HepG2 (cell line): ENCODE data around the gene POU2AF3. TPM values are rescaled to one million over a fixed set of nuclear protein-coding genes. Genes with fewer than 3 reads are reported as not detected.

ENCODE experiments used
- ATAC-seq: fragments of 200-7000 bp; cut with Tn5 transposase; 3 replicates; pipeline ENCODE4 v1.9.1; 2020; ENCODE audit warnings: mild to moderate bottlenecking, moderate library complexity
- Bru-seq: library from RNA; stranded (reverse); fragments of 400-500 nt; gene quantifications from one replicate; lab custom pipeline; 2021; lab: Mats Ljungman, UMichigan
- BruChase-seq, 2 experiments: library from RNA; stranded (reverse); fragments of 400-500 nt; gene quantifications; one replicate each; lab custom pipeline; 2021; lab: Mats Ljungman, UMichigan
- BruUV-seq: library from RNA; stranded (reverse); fragments of 400-500 nt; replicated peaks from 2 replicates; lab custom pipeline; 2021; lab: Mats Ljungman, UMichigan
- CTCF ChIA-PET: fragments of 300-600 bp; formaldehyde crosslinking; extraction: SDS; loops from one replicate; lab custom pipeline; 2021; ENCODE audit warnings: low total read pairs, inconsistent platforms, low intra/inter-chr PET ratio; lab: Yijun Ruan, JAX
- POLR2A ChIA-PET: fragments of 350-600 bp; sonication (Branson Sonifier 250); formaldehyde crosslinking; loops from one replicate; lab custom pipeline; 2020; ENCODE audit warnings: antibody characterized with exemption, inconsistent platforms; lab: Yijun Ruan, JAX
- DNase-seq: peaks from one replicate; pipeline ENCODE4 v3.0.0-alpha.2; 2015; ENCODE audit warnings: low spot score
- FAIRE-seq: peaks from 3 replicates; lab custom pipeline; 2011; peaks lifted over from hg19 to GRCh38; lab: Jason Lieb, UNC
- H2AFZ ChIP-seq: one replicate; pipeline ENCODE4 v1.6.1; 2011; ENCODE audit warnings: low read length, inconsistent platforms
- H3K27ac ChIP-seq: fragments of 300-600 bp; 3 replicates; pipeline ENCODE4 v1.8.0; 2011; ENCODE audit warnings: mixed run types, mild to moderate bottlenecking, mixed read lengths, low read length, inconsistent platforms; ENCODE audit not compliant: insufficient read depth; ENCODE audit errors: extremely low read length
- H3K27me3 ChIP-seq, 2 experiments: fragments of 200-600 bp in 1 of 2; 2 replicates in 1 of 2; 3 replicates in 1 of 2; pipeline versions ENCODE4 v1.6.0 to v1.8.0; 2011; ENCODE audit warnings: low read length in 2 of 2, mild to moderate bottlenecking in 2 of 2, moderate library complexity in 2 of 2, inconsistent platforms in 1 of 2; ENCODE audit not compliant: insufficient read depth in 2 of 2, control insufficient read depth in 1 of 2
- H3K36me3 ChIP-seq, 2 experiments: fragments of 200-600 bp in 1 of 2; replicated peaks in 1 of 2; 2 replicates in 1 of 2; 3 replicates in 1 of 2; pipeline versions ENCODE4 v1.5.1 to v1.8.0; 2011; ENCODE audit warnings: low read length in 2 of 2, inconsistent platforms in 1 of 2; ENCODE audit not compliant: insufficient read depth in 2 of 2, control insufficient read depth in 1 of 2
- H3K4me1 ChIP-seq: 2 replicates; pipeline ENCODE4 v1.5.1; 2012; ENCODE audit warnings: low read length, inconsistent platforms; ENCODE audit not compliant: insufficient read depth
- H3K4me2 ChIP-seq: 2 replicates; pipeline ENCODE4 v1.6.0; 2011; ENCODE audit warnings: low read depth, low read length, inconsistent platforms
- H3K4me3 ChIP-seq, 3 experiments: fragments of 200-600 bp in 1 of 3; sonication (generic), shearing (Covaris generic) in 1 of 3; replicated peaks in 1 of 3; 2 replicates each; pipeline ENCODE4 v1.5.1; 2011 to 2016; ENCODE audit warnings: low read length in 3 of 3, inconsistent platforms in 2 of 3, low read depth in 2 of 3, mild to moderate bottlenecking in 2 of 3, control low read depth in 1 of 3, mixed read lengths in 1 of 3; ENCODE audit not compliant: insufficient read depth in 1 of 3
- H3K79me2 ChIP-seq: one replicate; pipeline ENCODE4 v1.6.1; 2011; ENCODE audit warnings: low read length, inconsistent platforms; ENCODE audit not compliant: insufficient read depth
- H3K9ac ChIP-seq: 2 replicates; pipeline ENCODE4 v1.6.0; 2011; ENCODE audit warnings: mild to moderate bottlenecking, low read depth, low read length, inconsistent platforms; ENCODE audit not compliant: insufficient read depth
- H3K9me3 ChIP-seq: 2 replicates; pipeline ENCODE4 v1.5.1; 2012; ENCODE audit warnings: mild to moderate bottlenecking, low read length
- H4K20me1 ChIP-seq: 2 replicates; pipeline ENCODE4 v1.6.0; 2011; ENCODE audit warnings: inconsistent platforms, mild to moderate bottlenecking, low read length, moderate library complexity; ENCODE audit not compliant: insufficient read depth
- YEATS4 ChIP-seq: sonication (generic); formaldehyde crosslinking; IDR thresholded peaks from 2 replicates; pipeline ENCODE4 v1.4.0; 2020; ENCODE audit warnings: missing genetic modification reagents, borderline replicate concordance
- ZNF513 ChIP-seq: sonication (generic); formaldehyde crosslinking; conservative IDR thresholded peaks from 2 replicates; pipeline ENCODE4 v1.5.0; 2020; ENCODE audit warnings: missing genetic modification reagents
- ZNF772 ChIP-seq: sonication (generic); formaldehyde crosslinking; IDR thresholded peaks from 2 replicates; pipeline ENCODE4 v1.5.0; 2020; ENCODE audit warnings: mild to moderate bottlenecking, missing genetic modification reagents
- ZNF780A ChIP-seq: sonication (generic); formaldehyde crosslinking; IDR thresholded peaks from 2 replicates; pipeline ENCODE4 v1.8.0; 2022; ENCODE audit warnings: mild to moderate bottlenecking, missing genetic modification reagents, moderate library complexity
- WGBS: methylation state at CpG from one replicate; pipeline ENCODE4 v1.1.6; 2017; ENCODE audit warnings: low lambda C conversion rate; 5-methylcytosine and 5-hydroxymethylcytosine counted together
- in situ Hi-C: cut with HindIII; loops from 2 replicates; pipeline ENCODE4 v1.10.0; 2017; ENCODE audit warnings: low pct_unique_long_range_greater_than_20kb; ENCODE audit not compliant: extremely low pct_ligation_motif_present
- intact Hi-C: fragments of 100-400 bp; cut with micrococcal nuclease; formaldehyde crosslinking; loops from one replicate; pipeline ENCODE4 v1.10.0; 2022; ENCODE audit not compliant: unreplicated experiment
- long read RNA-seq, 2 experiments: library from RNA in 1 of 2; library from polyadenylated mRNA in 1 of 2; stranded (forward) in 1 of 2; unstranded in 1 of 2; transcript quantifications; one replicate each; pipeline ENCODE4 v2.0.0, GENCODE V29; 2019 to 2022
- polyA minus RNA-seq, 3 experiments: library from RNA; depleted of rRNA, polyadenylated mRNA; stranded (reverse); fragments of >200 nt; gene quantifications; 2 replicates each; pipeline ENCODE4 v1.2.3, GENCODE V29; 2011; ENCODE audit warnings: low replicate concordance in 1 of 3
- polyA plus RNA-seq, 8 experiments: library from polyadenylated mRNA; depleted of rRNA in 3 of 8; stranded (reverse) in 7 of 8; unstranded in 1 of 8; fragments of >200 nt; fragmentation: Illumina TruSeq in 4 of 8; extraction: Trizol in 4 of 8; gene quantifications; 2 replicates each; pipeline versions ENCODE4 v1.2.1 to v1.2.3, GENCODE V29; 2011 to 2016; ENCODE audit warnings: low read depth in 4 of 8, missing spikeins in 1 of 8, mixed read lengths in 1 of 8; ENCODE audit not compliant: insufficient read depth in 1 of 8
- total RNA-seq, 5 experiments: library from RNA; depleted of rRNA; stranded (reverse); fragments of >200 nt; fragmentation: Illumina TruSeq; extraction: Trizol; gene quantifications; 2 replicates each; pipeline ENCODE4 v1.2.3, GENCODE V29; 2016; ENCODE audit warnings: low read depth in 1 of 5
- TF ChIP-seq, protein P1 (sequence below): sonication (generic); formaldehyde crosslinking; IDR thresholded peaks from 2 replicates; pipeline ENCODE4 v1.4.0; 2020; ENCODE audit warnings: mild to moderate bottlenecking, missing genetic modification reagents
- TF ChIP-seq, protein P2 (sequence below): sonication (generic); formaldehyde crosslinking; IDR thresholded peaks from 2 replicates; pipeline ENCODE4 v1.8.0; 2022; ENCODE audit warnings: low read depth, missing genetic modification reagents

POU2AF3 gene
- 4.9 and 7.8 TPM in 2 replicates for total RNA-seq (2016; rRNA removed; fragmentation: Illumina TruSeq; extraction: Trizol)
- 2.0 and 2.8 TPM in 2 replicates for total RNA-seq (2016; cell fraction: cytosol; rRNA removed; fragmentation: Illumina TruSeq; extraction: Trizol; ENCODE audit: low read depth)
- 5.5 and 7.3 TPM in 2 replicates for total RNA-seq (2016; cell fraction: insoluble cytoplasmic fraction; rRNA removed; fragmentation: Illumina TruSeq; extraction: Trizol)
- 3.5 and 4.6 TPM in 2 replicates for total RNA-seq (2016; cell fraction: membrane; rRNA removed; fragmentation: Illumina TruSeq; extraction: Trizol)
- total RNA-seq (2016; cell fraction: nucleus; rRNA removed; fragmentation: Illumina TruSeq; extraction: Trizol): 10.6 and 11.1 TPM in 2 replicates
- 70.7 and 71.2 TPM in 2 replicates for polyA plus RNA-seq (2011; rRNA removed)
- polyA plus RNA-seq (2011; cell fraction: cytosol; rRNA removed): 32.5 and 33.6 TPM in 2 replicates
- 175 and 193 TPM in 2 replicates for polyA plus RNA-seq (2011; cell fraction: nucleus; rRNA removed)
- polyA plus RNA-seq (2012): 26.6 and 28.4 TPM in 2 replicates
- 4.2 and 5.4 TPM in 2 replicates for polyA plus RNA-seq (2016; cell fraction: cytosol; fragmentation: Illumina TruSeq; extraction: Trizol; ENCODE audit: low read depth)
- polyA plus RNA-seq (2016; cell fraction: insoluble cytoplasmic fraction; fragmentation: Illumina TruSeq; extraction: Trizol; ENCODE audit: low read depth): 13.1 and 13.8 TPM in 2 replicates
- polyA plus RNA-seq (2016; cell fraction: membrane; fragmentation: Illumina TruSeq; extraction: Trizol; ENCODE audit: low read depth): 6.0 and 7.4 TPM in 2 replicates
- 47.2 and 50.2 TPM in 2 replicates for polyA plus RNA-seq (2016; cell fraction: nucleus; fragmentation: Illumina TruSeq; extraction: Trizol; ENCODE audit: insufficient read depth, low read depth)
- 20.8 TPM in 1 of 2 replicates, not detected in the other for polyA minus RNA-seq (2011; rRNA and poly(A)+ RNA removed; ENCODE audit: low replicate concordance)
- 5.8 and 9.0 TPM in 2 replicates for polyA minus RNA-seq (2011; cell fraction: cytosol; rRNA and poly(A)+ RNA removed)
- 18.3 and 18.5 TPM in 2 replicates for polyA minus RNA-seq (2011; cell fraction: nucleus; rRNA and poly(A)+ RNA removed)
- percentile 85 among the genes with signal in this experiment for Bru-seq, nascent RNA
- percentile 89 among the genes with signal in this experiment for BruChase-seq, experiment 1, labeled RNA remaining after a 6-hour chase
- BruChase-seq, experiment 2, labeled RNA remaining after a 2-hour chase: percentile 86 among the genes with signal in this experiment
- long read RNA-seq, experiment 1, transcript COLCA2-201 (5 exons, 1,414 nt): major isoform, 9 of 18 reads
- long read RNA-seq, experiment 1, partial matches to known transcripts: 1 of 18 reads
- long read RNA-seq, experiment 1, other reads (novel, unspliced or antisense): 4 of 18 reads
- long read RNA-seq, experiment 2, transcript COLCA2-201 (5 exons, 1,414 nt): major isoform, 17 of 43 reads
- long read RNA-seq, experiment 2, transcript COLCA2-202 (5 exons, 1,332 nt): minor isoform, 11 of 43 reads
- long read RNA-seq, experiment 2, partial matches to known transcripts: 7 of 43 reads
- long read RNA-seq, experiment 2, other reads (novel, unspliced or antisense): 6 of 43 reads

GRCh38 chr11:111298413-111299100 is at the start of gene POU2AF3:
TSS of gene POU2AF3 (plus strand) at chr11:111298546. CDS start at chr11:111298582, 36 bp downstream.
- Histone ChIP-seq H4K20me1 (no peaks in the 10 kb centered on the region), H3K4me2 (peak within 1 kb of the TSS; percentile 79), H3K9me3 (no peaks in the 10 kb centered on the region), H3K36me3 (no peaks in the 10 kb centered on the region), H3K27ac (peak within 1 kb of the TSS; percentile 81), H3K4me1 (peaks cover 65% of the 10 kb centered on the region), H2AFZ (no peak within 1 kb of the TSS), H3K79me2 (peaks cover 16% of the 10 kb centered on the region), H3K9ac (peak within 1 kb of the TSS; percentile 93), H3K27me3 (no peaks in the 10 kb centered on the region), H3K4me3 (peak within 1 kb of the TSS; percentile 62 to 78 (median 72))
- ChIA-PET POLR2A (interaction anchor here (1.0 to 6.9 kb wide), 11 partner anchors 10 to 124 kb away, joined by 3 to 102 read pairs (median 9); no protein-coding TSS in a partner anchor), CTCF (interaction anchor here (0.9 to 5.7 kb wide), 3 partner anchors 61 to 132 kb away, joined by 3 to 51 read pairs (median 4); no protein-coding TSS in a partner anchor)
- BruUV-seq: no TSS peak
- WGBS: 69% methylated on average over 50 of the region's 57 CpGs
- intact Hi-C loops (loop anchor here (1.0 to 2.0 kb wide), 4 partner anchors 16 to 125 kb away; no protein-coding TSS in a partner anchor), in situ Hi-C loops (loop anchor here (5.0 kb wide), 1 partner anchor 59 kb away; no protein-coding TSS in a partner anchor)
- FAIRE-seq (no peak), ATAC-seq (peak; percentile 74), DNase-seq (no peak)
- TF ChIP-seq, protein P1, sequence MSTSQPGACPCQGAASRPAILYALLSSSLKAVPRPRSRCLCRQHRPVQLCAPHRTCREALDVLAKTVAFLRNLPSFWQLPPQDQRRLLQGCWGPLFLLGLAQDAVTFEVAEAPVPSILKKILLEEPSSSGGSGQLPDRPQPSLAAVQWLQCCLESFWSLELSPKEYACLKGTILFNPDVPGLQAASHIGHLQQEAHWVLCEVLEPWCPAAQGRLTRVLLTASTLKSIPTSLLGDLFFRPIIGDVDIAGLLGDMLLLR: no peak
- TF ChIP-seq ZNF513 (no peak), YEATS4 (CRISPR knock-in tag) (no peak), ZNF780A (no peak), ZNF772 (CRISPR knock-in tag) (0 out of 2 replicates have a peak, but pooled peaks have one; percentile 2)
- TF ChIP-seq, protein P2, sequence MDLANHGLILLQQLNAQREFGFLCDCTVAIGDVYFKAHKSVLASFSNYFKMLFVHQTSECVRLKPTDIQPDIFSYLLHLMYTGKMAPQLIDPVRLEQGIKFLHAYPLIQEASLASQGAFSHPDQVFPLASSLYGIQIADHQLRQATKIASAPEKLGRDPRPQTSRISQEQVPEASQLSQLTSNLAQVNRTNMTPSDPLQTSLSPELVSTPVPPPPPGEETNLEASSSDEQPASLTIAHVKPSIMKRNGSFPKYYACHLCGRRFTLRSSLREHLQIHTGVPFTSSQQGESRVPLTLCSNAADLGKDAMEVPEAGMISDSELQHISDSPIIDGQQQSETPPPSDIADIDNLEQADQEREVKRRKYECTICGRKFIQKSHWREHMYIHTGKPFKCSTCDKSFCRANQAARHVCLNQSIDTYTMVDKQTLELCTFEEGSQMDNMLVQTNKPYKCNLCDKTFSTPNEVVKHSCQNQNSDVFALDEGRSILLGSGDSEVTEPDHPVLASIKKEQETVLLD (CRISPR knock-in tag): 0 out of 2 replicates have a peak, but pooled peaks have one; percentile 36
